SK-N-SH (cell line): ENCODE measurements around the gene PRMT9. TPM values are rescaled to one million over a fixed set of nuclear protein-coding genes. Genes with fewer than 3 reads are reported as not detected.

Experiments used
- CTCF ChIA-PET: fragments of 300-600, 350-600 bp; formaldehyde crosslinking; extraction: SDS; loops from one replicate; lab custom pipeline; 2021; lab: Yijun Ruan, JAX
- POLR2A ChIA-PET: fragments of 350-600 bp; sonication (Branson Sonifier 250); formaldehyde crosslinking; extraction: SDS; loops from one replicate; lab custom pipeline; 2020; ENCODE audit warnings: antibody characterized with exemption, inconsistent platforms; lab: Yijun Ruan, JAX
- DNase-seq: peaks from one replicate; pipeline ENCODE4 v3.0.0; 2012
- H2AFZ ChIP-seq: fragments of 200-600 bp; sonication (generic); 2 replicates; pipeline ENCODE4 v1.8.1; 2016; ENCODE audit warnings: antibody characterized with exemption, mild to moderate bottlenecking, low read depth
- H3F3A ChIP-seq: fragments of 200-600 bp; sonication (generic); replicated peaks from 2 replicates; pipeline ENCODE3; 2016; ENCODE audit warnings: antibody characterized with exemption, mild to moderate bottlenecking; ENCODE audit not compliant: insufficient read depth
- H3K27ac ChIP-seq, 2 experiments: fragments of 200-500 bp in 1 of 2; fragments of 200-600 bp in 1 of 2; sonication (Bioruptor generic) in 1 of 2; sonication (generic), shearing (Covaris generic) in 1 of 2; 2 replicates each; pipeline versions ENCODE4 v1.5.1 to v1.6.1; 2014 to 2016; ENCODE audit warnings: low read depth in 2 of 2, inconsistent platforms in 1 of 2, low read length in 1 of 2, mild to moderate bottlenecking in 1 of 2, mixed read lengths in 1 of 2
- H3K27me3 ChIP-seq: fragments of 200-600 bp; sonication (generic), shearing (Covaris generic); 2 replicates; pipeline ENCODE4 v1.6.1; 2016; ENCODE audit warnings: mixed run types; ENCODE audit not compliant: insufficient read depth
- H3K36me3 ChIP-seq, 2 experiments: fragments of 200-500 bp in 1 of 2; fragments of 200-600 bp in 1 of 2; sonication (Bioruptor generic) in 1 of 2; sonication (generic) in 1 of 2; replicated peaks in 1 of 2; 2 replicates each; pipeline versions ENCODE3 to v1.5.1; 2014 to 2016; ENCODE audit warnings: low read length in 1 of 2, mild to moderate bottlenecking in 1 of 2; ENCODE audit not compliant: insufficient read depth in 2 of 2, control insufficient read depth in 1 of 2
- H3K4me1 ChIP-seq, 2 experiments: fragments of 200-500 bp in 1 of 2; fragments of 200-600 bp in 1 of 2; sonication (Bioruptor generic) in 1 of 2; sonication (generic), shearing (Covaris generic) in 1 of 2; 2 replicates each; pipeline versions ENCODE4 v1.5.1 to v1.6.1; 2014 to 2016; ENCODE audit warnings: low read depth in 1 of 2, low read length in 1 of 2, mixed run types in 1 of 2; ENCODE audit not compliant: insufficient read depth in 2 of 2, control insufficient read depth in 1 of 2
- H3K4me2 ChIP-seq: fragments of 200-600 bp; sonication (generic), shearing (Covaris generic); 2 replicates; pipeline ENCODE4 v1.6.1; 2017; ENCODE audit warnings: mixed run types
- H3K4me3 ChIP-seq, 2 experiments: fragments of 200-500 bp in 1 of 2; fragments of 200-600 bp in 1 of 2; sonication (Bioruptor generic) in 1 of 2; sonication (generic), shearing (Covaris generic) in 1 of 2; 2 replicates each; pipeline versions ENCODE4 v1.5.1 to v1.8.1; 2014 to 2016; ENCODE audit warnings: low read depth in 2 of 2, inconsistent platforms in 1 of 2, low read length in 1 of 2, mild to moderate bottlenecking in 1 of 2, mixed read lengths in 1 of 2, moderate library complexity in 1 of 2
- H3K79me2 ChIP-seq: fragments of 200-600 bp; sonication (generic); 2 replicates; pipeline ENCODE4 v1.8.1; 2017; ENCODE audit warnings: mild to moderate bottlenecking; ENCODE audit not compliant: insufficient read depth
- H3K9ac ChIP-seq: fragments of 200-600 bp; sonication (generic); 2 replicates; pipeline ENCODE4 v1.6.1; 2017; ENCODE audit warnings: mixed run types
- H3K9me2 ChIP-seq: fragments of 200-600 bp; sonication (generic); 2 replicates; pipeline ENCODE4 v1.6.1; 2017; ENCODE audit warnings: mixed run types
- H3K9me3 ChIP-seq: fragments of 200-600 bp; sonication (generic); 2 replicates; pipeline ENCODE4 v1.6.1; 2017; ENCODE audit warnings: mixed run types, mild to moderate bottlenecking, moderate library complexity
- H4K20me1 ChIP-seq: fragments of 200-600 bp; sonication (generic); 2 replicates; pipeline ENCODE4 v1.6.1; 2017; ENCODE audit warnings: mild to moderate bottlenecking, mixed run types; ENCODE audit not compliant: insufficient read depth
- CHD2 ChIP-seq: fragments of 150-350 bp; IDR thresholded peaks from 2 replicates; pipeline ENCODE4 v1.6.1; 2018; ENCODE audit warnings: low read length; ENCODE audit not compliant: partially characterized antibody
- ELF1 ChIP-seq: IDR thresholded peaks from 2 replicates; pipeline ENCODE4 v1.4.0; 2012
- EZH2phosphoT487 ChIP-seq: fragments of 200-600 bp; sonication (generic); IDR thresholded peaks from 2 replicates; pipeline ENCODE4 v1.6.1; 2017; ENCODE audit warnings: low read depth, mixed run types, mild to moderate bottlenecking, antibody characterized with exemption, moderate library complexity, borderline replicate concordance
- FOXJ3 ChIP-seq: sonication (generic); formaldehyde crosslinking; IDR thresholded peaks from 2 replicates; pipeline ENCODE4 v1.5.1; 2020; ENCODE audit warnings: mild to moderate bottlenecking, missing genetic modification reagents
- MEF2A ChIP-seq: IDR thresholded peaks from 2 replicates; pipeline ENCODE4 v1.4.0; 2012; ENCODE audit warnings: low read depth, borderline replicate concordance
- NFIC ChIP-seq: IDR thresholded peaks from 2 replicates; pipeline ENCODE4 v1.4.0; 2012; ENCODE audit warnings: borderline replicate concordance
- POLR2AphosphoS5 ChIP-seq: IDR thresholded peaks from 2 replicates; pipeline ENCODE4 v1.6.1; 2012; ENCODE audit warnings: low read depth, low read length
- RCOR1 ChIP-seq: fragments of 150-350 bp; IDR thresholded peaks from 2 replicates; pipeline ENCODE4 v1.6.1; 2017; ENCODE audit warnings: antibody characterized with exemption, low read length
- RXRA ChIP-seq: IDR thresholded peaks from 2 replicates; pipeline ENCODE4 v1.4.0; 2012; ENCODE audit warnings: low read depth, mild to moderate bottlenecking, borderline replicate concordance
- SMC3 ChIP-seq: IDR thresholded peaks from 2 replicates; pipeline ENCODE4 v1.6.1; 2012; ENCODE audit warnings: low read depth, low read length, improper control_type of control experiment
- WGBS: methylation state at CpG from one replicate; pipeline ENCODE4 v1.1.6; 2017; ENCODE audit warnings: low lambda C conversion rate; 5-methylcytosine and 5-hydroxymethylcytosine counted together
- polyA plus RNA-seq, 3 experiments: library from polyadenylated mRNA; depleted of rRNA; stranded (reverse); fragments of >200 nt; gene quantifications; 2 replicates each; pipeline ENCODE4 v1.2.3, GENCODE V29; 2012
- TF ChIP-seq, protein P1 (sequence below): IDR thresholded peaks from 2 replicates; pipeline ENCODE4; 2012
- TF ChIP-seq, protein P2 (sequence below): IDR thresholded peaks from 2 replicates; pipeline ENCODE4 v1.4.0; 2012; ENCODE audit warnings: low read depth, borderline replicate concordance
- TF ChIP-seq, protein P3 (sequence below): fragments of 150-350 bp; IDR thresholded peaks from 2 replicates; pipeline ENCODE4 v1.6.1; 2016; ENCODE audit warnings: mild to moderate bottlenecking, low read depth, low read length
- TF ChIP-seq, protein P4 (sequence below): fragments of 150-350 bp; IDR thresholded peaks from 2 replicates; pipeline ENCODE4 v1.6.1; 2017; ENCODE audit warnings: antibody characterized with exemption, low read length, low read depth, borderline replicate concordance
- TF ChIP-seq, protein P5 (sequence below): IDR thresholded peaks from 2 replicates; pipeline ENCODE4 v1.4.0; 2012; ENCODE audit warnings: low read depth

Gene PRMT9
- polyA plus RNA-seq, 1 of the 3 experiments (the other 2 are of a cell fraction) = 3.9 TPM

DNA sequence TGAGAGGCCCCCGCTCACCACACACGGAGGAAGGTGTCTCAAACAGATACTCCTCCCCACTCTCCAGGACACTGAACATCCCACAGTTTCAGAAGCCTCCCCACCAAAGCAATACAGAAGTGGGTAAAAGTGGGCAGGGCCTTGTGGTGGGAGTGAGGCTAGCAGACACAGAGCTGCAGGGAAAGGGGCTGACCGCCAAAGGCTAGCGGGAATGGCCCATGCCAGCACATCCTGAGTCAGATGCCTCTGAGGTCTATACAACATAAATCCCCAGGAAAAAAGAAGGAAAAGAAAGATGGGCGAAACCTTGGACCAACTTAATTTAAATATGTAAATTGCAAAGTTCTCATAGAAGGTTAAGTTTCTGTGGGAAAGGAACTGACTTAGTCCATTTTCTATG lies 26.0 kb upstream of the PRMT9 start:
- no peaks in the 10 kb centered on the region for H3K36me3 ChIP-seq
- H3K4me1 ChIP-seq = peaks cover 0 to 3% of the 10 kb centered on the region in 2 experiments; a peak in 1 of 4 replicates
- H3K4me3 ChIP-seq = no peak overlapping the region
- peaks cover 15% of the 10 kb centered on the region for H3F3A ChIP-seq
- no peaks in the 10 kb centered on the region for H3K27me3 ChIP-seq
- H3K9me3 ChIP-seq = no peaks in the 10 kb centered on the region
- TF ChIP-seq EZH2phosphoT487 = no peak
- no peak for TF ChIP-seq SMC3
- TF ChIP-seq, protein P1, sequence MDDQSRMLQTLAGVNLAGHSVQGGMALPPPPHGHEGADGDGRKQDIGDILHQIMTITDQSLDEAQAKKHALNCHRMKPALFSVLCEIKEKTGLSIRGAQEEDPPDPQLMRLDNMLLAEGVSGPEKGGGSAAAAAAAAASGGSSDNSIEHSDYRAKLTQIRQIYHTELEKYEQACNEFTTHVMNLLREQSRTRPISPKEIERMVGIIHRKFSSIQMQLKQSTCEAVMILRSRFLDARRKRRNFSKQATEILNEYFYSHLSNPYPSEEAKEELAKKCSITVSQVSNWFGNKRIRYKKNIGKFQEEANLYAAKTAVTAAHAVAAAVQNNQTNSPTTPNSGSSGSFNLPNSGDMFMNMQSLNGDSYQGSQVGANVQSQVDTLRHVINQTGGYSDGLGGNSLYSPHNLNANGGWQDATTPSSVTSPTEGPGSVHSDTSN = no peak
- no peak for TF ChIP-seq FOXJ3 (CRISPR knock-in tag)
- no peak for TF ChIP-seq POLR2AphosphoS5
- TF ChIP-seq, protein P2, sequence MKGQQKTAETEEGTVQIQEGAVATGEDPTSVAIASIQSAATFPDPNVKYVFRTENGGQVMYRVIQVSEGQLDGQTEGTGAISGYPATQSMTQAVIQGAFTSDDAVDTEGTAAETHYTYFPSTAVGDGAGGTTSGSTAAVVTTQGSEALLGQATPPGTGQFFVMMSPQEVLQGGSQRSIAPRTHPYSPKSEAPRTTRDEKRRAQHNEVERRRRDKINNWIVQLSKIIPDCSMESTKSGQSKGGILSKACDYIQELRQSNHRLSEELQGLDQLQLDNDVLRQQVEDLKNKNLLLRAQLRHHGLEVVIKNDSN = no peak
- TF ChIP-seq, protein P3, sequence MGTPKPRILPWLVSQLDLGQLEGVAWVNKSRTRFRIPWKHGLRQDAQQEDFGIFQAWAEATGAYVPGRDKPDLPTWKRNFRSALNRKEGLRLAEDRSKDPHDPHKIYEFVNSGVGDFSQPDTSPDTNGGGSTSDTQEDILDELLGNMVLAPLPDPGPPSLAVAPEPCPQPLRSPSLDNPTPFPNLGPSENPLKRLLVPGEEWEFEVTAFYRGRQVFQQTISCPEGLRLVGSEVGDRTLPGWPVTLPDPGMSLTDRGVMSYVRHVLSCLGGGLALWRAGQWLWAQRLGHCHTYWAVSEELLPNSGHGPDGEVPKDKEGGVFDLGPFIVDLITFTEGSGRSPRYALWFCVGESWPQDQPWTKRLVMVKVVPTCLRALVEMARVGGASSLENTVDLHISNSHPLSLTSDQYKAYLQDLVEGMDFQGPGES = no peak
- TF ChIP-seq ELF1 = no peak
- TF ChIP-seq CHD2 = no peak
- no peak for TF ChIP-seq MEF2A
- TF ChIP-seq NFIC = no peak
- TF ChIP-seq, protein P4, sequence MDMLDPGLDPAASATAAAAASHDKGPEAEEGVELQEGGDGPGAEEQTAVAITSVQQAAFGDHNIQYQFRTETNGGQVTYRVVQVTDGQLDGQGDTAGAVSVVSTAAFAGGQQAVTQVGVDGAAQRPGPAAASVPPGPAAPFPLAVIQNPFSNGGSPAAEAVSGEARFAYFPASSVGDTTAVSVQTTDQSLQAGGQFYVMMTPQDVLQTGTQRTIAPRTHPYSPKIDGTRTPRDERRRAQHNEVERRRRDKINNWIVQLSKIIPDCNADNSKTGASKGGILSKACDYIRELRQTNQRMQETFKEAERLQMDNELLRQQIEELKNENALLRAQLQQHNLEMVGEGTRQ = no peak
- TF ChIP-seq RCOR1 = no peak
- no peak for TF ChIP-seq RXRA
- TF ChIP-seq, protein P5, sequence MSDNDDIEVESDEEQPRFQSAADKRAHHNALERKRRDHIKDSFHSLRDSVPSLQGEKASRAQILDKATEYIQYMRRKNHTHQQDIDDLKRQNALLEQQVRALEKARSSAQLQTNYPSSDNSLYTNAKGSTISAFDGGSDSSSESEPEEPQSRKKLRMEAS = no peak
- no peak overlapping the region for H3K27ac ChIP-seq
- no peak overlapping the region for H2AFZ ChIP-seq
- no peak for DNase-seq
- POLR2A ChIA-PET = no interaction called here
- WGBS = 88% methylated on average over 5 of the region's 5 CpGs
- H4K20me1 ChIP-seq = no peaks in the 10 kb centered on the region
- no peaks in the 10 kb centered on the region for H3K79me2 ChIP-seq
- H3K9ac ChIP-seq = no peak overlapping the region
- no peaks in the 10 kb centered on the region for H3K9me2 ChIP-seq
- H3K4me2 ChIP-seq = no peak overlapping the region
- CTCF ChIA-PET = interaction anchor here (0.6 to 8.0 kb wide), 2 partner anchors 140 to 156 kb away, joined by 3 to 182 read pairs; no protein-coding TSS in a partner anchor
